Measurements from ENCODE around the gene TMEM72.
"Not testable (repeated sequence)": the region's sequence is repeated elsewhere in the genome, so short reads cannot be mapped to it uniquely, and the experiment has no call there.

TMEM72 gene

GRCh38 chr10:44911081-44911540 is at the start of gene TMEM72:
TSS of gene TMEM72 (plus strand) at chr10:44911337. CDS start at chr10:44911513, 176 bp downstream.
- no peak for DNase-seq

- DNase-seq: no peak
Observed at GRCh38 chr10:44862006-44862751, 49.0 kb upstream of the TMEM72 start.

- DNase-seq: no peak
Observed at GRCh38 chr10:44862924-44863323, 48.2 kb upstream of the TMEM72 start.

GRCh38 chr10:44863344-44864047 is 47.6 kb upstream of the TMEM72 start:
- DNase-seq: no peak

GRCh38 chr10:44864051-44864450 is 47.1 kb upstream of the TMEM72 start:
- DNase-seq: peak; percentile 31

- DNase-seq: peak; percentile 89
Observed at GRCh38 chr10:44864637-44865288, 46.4 kb upstream of the TMEM72 start.

GRCh38 chr10:44865289-44865671 is 45.9 kb upstream of the TMEM72 start:
- no peak for DNase-seq

GRCh38 chr10:44866367-44866766 is 44.8 kb upstream of the TMEM72 start:
- DNase-seq: not testable (repeated sequence)

- no peak for DNase-seq
Observed at GRCh38 chr10:44870031-44870430, 41.1 kb upstream of the TMEM72 start.

- DNase-seq: no peak
Observed at GRCh38 chr10:44873160-44873559, 38.0 kb upstream of the TMEM72 start.

GRCh38 chr10:44874166-44874565 is 37.0 kb upstream of the TMEM72 start:
- no peak for DNase-seq

GRCh38 chr10:44878706-44879530 is 32.2 kb upstream of the TMEM72 start:
- peak; percentile 78 for DNase-seq

GRCh38 chr10:44879531-44879899 is 31.6 kb upstream of the TMEM72 start:
- DNase-seq: no peak

- DNase-seq: no peak
Observed at GRCh38 chr10:44880090-44880715, 30.9 kb upstream of the TMEM72 start.

GRCh38 chr10:44881649-44882048 is 29.5 kb upstream of the TMEM72 start:
- no peak for DNase-seq

- no peak for DNase-seq
Observed at GRCh38 chr10:44882166-44882720, 28.9 kb upstream of the TMEM72 start.

GRCh38 chr10:44883593-44884331 is 27.4 kb upstream of the TMEM72 start:
- DNase-seq: no peak

GRCh38 chr10:44885710-44886109 is 25.4 kb upstream of the TMEM72 start:
- no peak for DNase-seq

GRCh38 chr10:44886966-44887365 is 24.2 kb upstream of the TMEM72 start:
- no peak for DNase-seq

- no peak for DNase-seq
Observed at GRCh38 chr10:44888886-44889285, 22.3 kb upstream of the TMEM72 start.

- DNase-seq: no peak
Observed at GRCh38 chr10:44889834-44890233, 21.3 kb upstream of the TMEM72 start.
